HG03520 (cell line): ENCODE data around the gene INPP5E.

Experiments used
- ATAC-seq: cut with Tn5 transposase; IDR thresholded peaks from one replicate; pipeline ENCODE4 v1.9.1; 2021; ENCODE audit warnings: mild to moderate bottlenecking, moderate library complexity; ENCODE audit not compliant: unreplicated experiment

The INPP5E gene

DNA sequence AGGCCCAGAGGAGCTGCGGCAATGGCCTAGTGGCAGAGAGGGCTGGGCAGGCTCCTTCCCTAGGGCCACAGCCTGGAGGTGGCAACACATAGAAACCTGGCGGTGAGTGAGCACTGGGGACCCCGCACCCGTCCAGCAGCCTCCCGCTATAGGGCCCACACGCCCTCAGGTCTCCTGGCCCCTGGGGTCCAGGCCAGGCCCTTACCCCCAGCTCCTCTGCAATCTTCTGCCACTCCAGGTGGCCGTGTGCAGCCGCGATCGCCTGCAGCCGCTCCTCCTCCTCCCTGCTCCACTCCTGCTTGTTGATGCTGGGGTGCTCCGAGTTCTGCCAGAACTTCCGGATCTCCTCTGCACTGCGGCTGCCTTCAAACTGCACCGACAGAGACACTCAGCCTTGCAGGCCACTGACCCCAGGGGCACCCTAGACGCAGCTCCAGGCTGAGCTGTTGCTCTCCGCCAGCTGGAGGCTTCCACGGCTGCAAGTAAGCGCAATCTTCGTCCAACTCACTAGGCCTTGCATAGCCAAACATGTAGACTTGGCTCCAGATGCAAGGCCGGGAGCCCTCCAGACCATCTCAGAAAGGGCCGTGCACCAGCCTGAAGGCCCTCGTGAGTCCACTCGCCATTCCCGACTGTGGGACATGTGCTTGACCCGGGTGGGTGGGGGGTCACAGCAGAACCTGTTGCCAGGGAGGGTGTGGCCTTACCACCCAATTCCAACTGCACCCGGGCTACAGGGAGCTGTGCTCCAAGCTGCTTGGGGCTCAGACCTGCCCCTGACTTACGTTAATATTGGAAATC lies 47.7 kb downstream of the INPP5E start:
- ATAC-seq: no peak

- no peak for ATAC-seq
Observed at GRCh38 chr9:136389396-136389795, 50.2 kb downstream of the INPP5E start.

DNA sequence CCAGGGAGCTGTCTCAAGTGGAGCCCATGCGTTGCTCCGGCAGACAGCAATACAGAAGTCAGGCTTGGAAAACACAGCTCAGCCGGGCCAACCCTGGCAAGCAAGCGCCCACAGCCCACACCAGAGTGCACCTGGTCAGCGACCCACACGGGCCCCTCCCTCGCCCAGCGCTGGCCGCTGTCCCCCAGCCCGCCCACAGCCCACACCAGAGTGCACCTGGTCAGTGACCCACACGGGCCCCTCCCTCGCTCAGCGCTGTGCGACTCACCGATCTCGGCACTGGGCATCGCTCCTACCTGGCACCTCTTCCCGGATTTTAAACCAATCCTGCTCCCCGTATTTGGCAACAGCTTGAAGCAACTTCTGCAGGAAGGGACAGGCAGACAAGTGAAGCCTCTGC lies 52.4 kb downstream of the INPP5E start:
- no peak for ATAC-seq

GRCh38 chr9:136386018-136386417 lies 53.6 kb downstream of the INPP5E start:
- ATAC-seq: no peak

DNA sequence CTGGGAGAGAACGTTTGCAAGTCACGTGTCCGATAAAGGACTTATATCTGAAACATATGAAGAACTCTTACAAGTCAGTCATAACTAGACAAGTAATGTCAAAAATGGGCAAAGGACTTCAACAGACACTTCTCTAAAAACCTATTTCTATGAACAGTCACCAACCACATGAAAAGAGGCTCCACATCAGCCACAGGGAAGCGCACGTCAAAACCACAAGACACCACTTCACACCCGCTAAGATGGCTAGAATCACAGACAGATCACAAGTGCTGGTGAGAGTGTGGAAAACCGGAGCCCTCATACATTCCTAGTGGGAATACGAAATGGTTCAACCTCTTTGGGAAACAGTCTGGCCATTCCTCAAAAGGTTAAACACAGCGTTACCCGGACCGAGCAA lies 54.6 kb downstream of the INPP5E start:
- no peak for ATAC-seq

- ATAC-seq: no peak
Observed at GRCh38 chr9:136383436-136383835, 56.2 kb downstream of the INPP5E start.

GRCh38 chr9:136381966-136382513 lies 57.6 kb downstream of the INPP5E start:
- no peak for ATAC-seq

DNA sequence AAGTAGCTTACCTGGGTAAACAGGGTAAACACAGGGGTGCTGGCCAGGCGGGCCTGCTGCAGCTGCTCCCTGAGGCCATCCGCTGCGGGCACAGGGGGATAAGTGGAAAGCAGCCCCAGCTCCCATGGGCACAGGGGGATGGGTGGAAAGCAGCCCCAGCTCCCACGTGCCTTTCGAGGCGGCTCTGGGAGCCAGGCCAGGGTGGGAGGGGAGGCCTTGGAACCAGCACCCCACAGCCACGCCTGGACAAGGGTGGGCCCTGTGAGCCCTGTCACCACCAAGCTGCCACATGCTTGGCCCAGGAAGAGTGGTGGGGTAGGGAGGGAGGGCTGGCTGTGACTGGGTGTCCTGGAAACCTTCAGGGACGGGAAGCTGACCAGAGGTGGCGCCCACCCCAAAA lies 58.3 kb downstream of the INPP5E start:
- ATAC-seq: no peak

DNA sequence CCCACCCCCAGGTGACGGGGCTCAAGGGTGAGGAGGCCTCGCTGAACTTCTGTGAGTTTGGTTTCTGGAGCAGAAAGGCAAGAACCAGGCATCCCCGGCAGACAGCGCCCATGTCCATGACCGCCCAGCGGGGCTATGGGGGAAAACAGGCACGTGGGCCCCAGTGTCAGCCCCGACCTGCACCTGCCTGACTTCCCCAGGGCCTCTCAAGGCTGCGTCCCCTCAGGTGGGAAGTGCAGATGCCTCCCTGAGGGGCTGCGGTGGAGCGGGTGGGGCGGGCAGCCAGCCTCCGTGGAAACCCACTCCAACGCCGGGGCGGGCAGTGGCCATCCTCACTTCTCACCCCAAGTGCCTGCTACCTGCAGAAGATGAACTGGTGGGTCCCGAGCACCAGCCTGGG lies 59.3 kb downstream of the INPP5E start:
- ATAC-seq: no peak

- no peak for ATAC-seq
Observed at GRCh38 chr9:136379891-136380290, 59.8 kb downstream of the INPP5E start.

DNA sequence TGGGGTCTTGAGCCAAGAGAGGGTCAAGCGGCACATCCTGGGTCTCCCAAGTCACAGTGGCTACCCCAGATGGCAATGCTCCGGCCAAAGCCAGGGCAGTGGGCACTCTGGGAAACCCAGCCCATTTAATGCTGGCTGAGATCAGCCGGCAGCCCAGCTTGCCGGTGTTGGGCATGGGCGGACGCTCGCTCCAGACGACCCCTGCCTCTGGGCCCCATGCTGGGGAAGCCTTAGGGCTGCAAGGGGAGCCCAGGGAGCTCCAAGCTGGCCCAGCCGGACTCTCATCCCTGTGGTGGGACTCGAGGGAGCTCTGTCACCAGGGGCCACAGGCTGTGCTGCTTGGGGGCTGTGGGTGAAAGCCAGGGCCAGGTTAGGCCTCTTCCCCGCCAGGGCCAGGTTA lies 60.2 kb downstream of the INPP5E start:
- no peak for ATAC-seq

GRCh38 chr9:136379003-136379287 lies 60.7 kb downstream of the INPP5E start:
- ATAC-seq: no peak
